AG09319 (cell line): ENCODE measurements around the gene MMAB.
A peak's percentile ranks its signal among the peaks of the same experiment; 100 is the strongest.

Experiments used
- DNase-seq: peaks from one replicate; pipeline ENCODE4 v3.0.0-alpha.2; 2010; ENCODE audit warnings: low read depth; ENCODE audit errors: extremely low read depth
- CTCF ChIP-seq: IDR thresholded peaks from 2 replicates; pipeline ENCODE4 v1.5.1; 2011; ENCODE audit warnings: low read depth, mild to moderate bottlenecking, inconsistent platforms, low read length, moderate library complexity

The MMAB gene

GRCh38 chr12:109573029-109573913, at the start of gene MMAB, which contains the start of gene MVK:
TSS of gene MMAB (minus strand) at chr12:109573504. CDS start at chr12:109573480, 24 bp downstream.
TSS of gene MVK (plus strand) at chr12:109573794. CDS start at chr12:109574823, 1,029 bp downstream.
- DNase-seq, result peak; percentile 97
- no peak for TF ChIP-seq CTCF

- no peak for DNase-seq
- TF ChIP-seq CTCF, result no peak
Observed at GRCh38 chr12:109621901-109622364, 48.6 kb upstream of the MMAB start.

DNA sequence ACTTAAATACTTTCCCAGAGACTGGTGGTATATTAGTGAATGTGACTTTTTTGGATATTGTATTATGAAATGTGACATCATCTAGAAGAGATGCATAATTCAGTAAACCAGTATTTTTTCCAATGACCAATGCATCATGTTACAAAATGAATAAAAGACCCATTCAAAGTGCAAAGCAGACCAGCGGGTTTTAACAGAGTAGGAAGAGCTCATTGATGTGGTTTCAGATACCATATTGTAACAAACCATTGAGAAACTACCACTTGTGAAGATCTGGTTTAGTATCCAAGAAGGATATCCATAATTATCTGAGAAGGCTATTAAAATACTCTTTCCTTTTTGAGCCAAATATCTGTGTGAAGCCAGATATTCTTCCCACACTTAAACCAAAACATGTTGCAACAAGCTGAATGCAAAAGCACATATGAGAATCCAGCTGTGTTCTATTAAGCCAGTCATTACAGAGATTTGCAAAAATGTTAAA, 47.9 kb upstream of the MMAB start:
- DNase-seq, result peak; percentile 11
- TF ChIP-seq CTCF, result no peak

- TF ChIP-seq CTCF, result no peak
- no peak for DNase-seq
Observed at GRCh38 chr12:109619002-109619604, 45.8 kb upstream of the MMAB start.

- no peak for TF ChIP-seq CTCF
- no peak for DNase-seq
Observed at GRCh38 chr12:109618082-109618481, 44.8 kb upstream of the MMAB start.

DNA sequence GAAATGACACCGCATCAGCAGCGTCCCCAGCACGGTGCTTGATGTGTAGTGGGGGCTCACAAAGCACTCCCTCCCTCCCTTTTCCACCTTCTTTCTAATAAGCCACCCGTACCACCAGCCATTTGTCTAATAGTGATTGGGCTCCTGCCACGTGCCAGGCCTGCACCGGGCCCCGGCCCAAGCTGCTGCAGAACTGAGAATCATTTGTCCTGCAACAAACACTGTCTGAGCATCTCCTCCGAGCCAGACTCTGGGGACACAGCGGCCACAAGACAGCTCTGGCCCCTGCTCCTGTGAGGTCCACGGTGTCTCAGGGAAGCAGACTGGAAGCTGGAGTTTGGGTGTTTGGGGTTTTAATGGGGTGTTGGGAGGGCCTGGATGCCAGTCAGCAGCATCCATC, 44.2 kb upstream of the MMAB start:
- no peak for TF ChIP-seq CTCF
- DNase-seq, result no peak
